PFSK-1 (cell line): Measurements from ENCODE around the gene NXN.

Source experiments
- FOXP2 ChIP-seq: optimal IDR thresholded peaks from 2 replicates; pipeline ENCODE3; 2011; ENCODE audit warnings: borderline replicate concordance, control low read depth, inconsistent platforms; ENCODE audit not compliant: insufficient read depth; ENCODE audit errors: extremely low read length, extremely low read depth
- POLR2AphosphoS5 ChIP-seq: IDR thresholded peaks from 2 replicates; pipeline ENCODE4 v1.6.1; 2012; ENCODE audit warnings: low read depth, mild to moderate bottlenecking, control low read depth, low read length, moderate library complexity
- SIN3A ChIP-seq: IDR thresholded peaks from 2 replicates; pipeline ENCODE4 v1.6.1; 2012; ENCODE audit warnings: mild to moderate bottlenecking, low read length, moderate library complexity, borderline replicate concordance; ENCODE audit not compliant: insufficient read depth
- TAF1 ChIP-seq: IDR thresholded peaks from 2 replicates; pipeline ENCODE4 v1.6.1; 2012; ENCODE audit warnings: low read length, control low read depth, borderline replicate concordance; ENCODE audit not compliant: insufficient read depth

GRCh38 chr17:903691-904481 is 75.7 kb downstream of the NXN start:
- no peak for TF ChIP-seq POLR2AphosphoS5
- TF ChIP-seq SIN3A, result no peak
- no peak for TF ChIP-seq FOXP2
- no peak for TF ChIP-seq TAF1
